Retina (tissue), 1 donor: Measurements from ENCODE around the gene SORCS1.
A peak's percentile ranks its signal among the peaks of the same experiment; 100 is the strongest.
"Not testable (repeated sequence)": the region's sequence is repeated elsewhere in the genome, so short reads cannot be mapped to it uniquely, and the experiment has no call there.

Experiments
- DNase-seq: peaks from one replicate; pipeline ENCODE4 v3.0.0-alpha.2; 2016

The SORCS1 gene

DNA sequence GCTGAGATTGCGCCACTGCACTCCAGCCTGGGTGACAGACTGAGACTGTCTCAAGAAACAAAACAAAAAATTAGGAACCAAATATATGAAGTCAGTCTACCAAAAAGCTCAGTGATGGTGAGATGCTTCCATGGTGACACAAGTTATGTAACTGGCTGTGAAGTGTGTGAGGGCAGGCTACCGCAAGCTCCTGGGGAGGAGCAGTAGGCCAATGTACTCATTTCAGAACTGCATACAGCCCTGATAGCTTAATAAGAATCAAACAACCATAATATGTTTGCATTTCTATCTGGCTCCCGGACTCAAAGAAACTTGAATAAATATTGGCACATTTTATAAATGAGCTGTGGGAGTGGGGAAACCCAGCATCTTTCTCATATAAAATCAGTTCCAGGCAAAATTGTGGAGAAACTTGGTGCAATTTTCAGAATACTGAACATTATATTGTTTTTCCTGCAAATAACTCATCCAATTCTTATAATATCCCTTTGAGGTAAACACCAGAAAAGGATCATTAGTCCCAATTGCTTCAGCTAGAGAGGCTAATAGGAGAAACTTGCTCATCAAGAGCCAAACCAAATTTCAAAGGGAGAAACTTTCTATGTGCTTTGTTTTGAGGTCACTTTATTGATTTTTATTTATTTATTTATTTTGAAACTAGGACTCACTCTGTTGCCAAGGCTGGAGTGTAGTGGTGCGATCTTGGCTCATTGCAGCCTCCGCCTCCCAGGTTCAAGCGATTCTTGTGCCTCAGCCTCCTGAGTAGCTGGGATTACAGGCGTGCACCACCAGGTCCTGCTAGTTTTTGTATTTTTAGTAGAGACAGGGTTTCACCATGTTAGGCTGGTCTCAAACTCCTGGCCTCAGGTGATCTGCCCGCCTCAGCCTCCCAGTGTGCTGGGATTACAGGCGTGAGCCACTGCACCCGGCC lies 127.0 kb downstream of the SORCS1 start:
- DNase-seq = no peak

DNA sequence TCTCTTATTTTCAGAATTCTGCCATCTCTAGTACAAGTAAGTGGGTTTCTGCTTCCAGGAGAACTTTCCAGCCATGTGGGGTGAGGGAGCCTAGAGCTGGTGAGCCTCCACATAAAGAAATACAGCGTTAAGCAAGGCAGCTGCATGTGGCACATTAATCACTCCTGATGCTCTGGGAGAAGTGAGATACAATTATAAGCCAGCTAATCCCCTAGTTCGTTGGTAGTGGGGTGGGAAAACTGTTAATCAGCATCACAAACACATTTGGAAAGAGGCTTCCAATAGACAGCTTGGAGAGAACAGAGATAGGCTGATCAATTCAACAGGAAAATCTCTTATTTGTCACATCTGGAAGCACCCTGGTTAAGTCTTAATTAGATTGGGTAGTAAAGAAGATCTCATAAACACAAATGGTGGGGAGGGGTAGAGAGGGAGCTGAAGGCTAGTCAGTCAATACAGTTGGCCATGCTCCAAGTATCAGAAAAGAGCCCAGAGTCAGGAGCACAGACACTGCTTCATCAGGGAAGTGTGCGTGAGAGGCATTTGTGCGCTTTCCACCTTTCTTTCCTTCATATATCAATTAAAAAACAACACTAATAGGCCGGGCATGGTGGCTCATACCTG lies 130.6 kb downstream of the SORCS1 start:
- no peak for DNase-seq

DNA sequence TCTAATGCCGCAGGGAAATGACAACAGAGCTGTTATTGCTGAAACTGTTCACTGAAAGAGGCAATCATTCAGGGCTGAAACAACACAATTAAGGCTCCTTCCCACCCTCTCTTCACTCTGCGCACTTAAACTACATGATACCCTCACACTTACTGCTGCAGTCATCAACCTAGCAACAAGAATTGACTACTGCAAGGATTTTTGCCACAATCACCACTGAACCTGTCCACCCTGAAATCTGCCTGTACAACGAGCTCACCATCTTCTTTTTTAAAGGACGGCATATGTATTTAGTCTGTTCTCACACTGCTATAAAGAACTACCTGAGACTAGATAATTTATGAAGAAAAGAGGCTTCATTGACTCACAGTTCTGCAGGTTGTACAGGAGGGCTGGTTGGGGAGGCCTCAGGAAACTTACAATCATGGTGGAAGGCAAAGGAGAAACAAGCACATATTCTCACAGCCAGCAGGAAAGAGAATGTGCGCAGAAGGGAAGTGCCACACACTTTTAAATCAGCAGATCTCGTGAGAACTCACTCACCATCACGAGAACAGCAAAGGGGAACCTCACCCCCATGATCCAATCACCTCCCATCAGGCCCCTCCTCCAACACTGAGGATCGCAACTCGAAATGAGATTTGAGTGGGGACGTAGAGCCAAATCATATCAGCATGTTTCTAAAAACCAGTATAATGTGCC lies 131.7 kb downstream of the SORCS1 start:
- DNase-seq = no peak

DNA sequence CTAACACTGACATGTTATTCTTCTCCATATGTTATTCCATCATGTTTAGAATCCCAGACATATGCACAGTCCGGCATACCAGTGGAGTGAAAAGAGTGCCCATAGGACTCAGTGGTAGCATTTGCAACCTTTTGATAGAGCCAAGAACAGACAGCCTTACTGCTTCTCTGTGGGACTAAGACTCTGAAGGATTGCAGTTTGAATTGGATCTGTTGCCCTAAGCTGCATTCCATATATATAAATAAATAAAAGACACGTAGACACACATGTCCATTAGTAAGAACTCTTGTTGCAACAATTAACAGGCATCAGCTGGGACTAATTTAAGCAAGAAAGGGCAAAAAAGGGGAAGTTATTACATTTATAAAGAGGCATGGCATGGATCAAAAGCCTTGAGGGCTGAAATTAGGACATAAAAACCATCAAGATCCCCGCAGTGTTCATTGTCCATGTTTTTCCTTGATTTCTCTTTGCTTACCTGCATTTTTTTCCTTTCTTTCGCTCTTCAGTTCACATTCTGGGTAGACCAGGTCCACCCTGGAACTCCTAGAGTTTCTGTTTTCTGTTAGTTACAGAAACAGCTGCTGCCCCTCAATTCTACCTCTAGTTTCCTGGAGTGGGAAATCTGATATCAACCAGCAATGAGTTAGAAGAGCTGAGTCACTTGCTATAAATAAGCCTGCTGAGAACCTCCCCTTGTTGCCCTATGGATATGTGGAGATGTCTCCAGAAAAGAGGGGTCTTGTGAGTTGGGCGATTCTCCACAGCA lies 132.4 kb downstream of the SORCS1 start:
- no peak for DNase-seq

DNA sequence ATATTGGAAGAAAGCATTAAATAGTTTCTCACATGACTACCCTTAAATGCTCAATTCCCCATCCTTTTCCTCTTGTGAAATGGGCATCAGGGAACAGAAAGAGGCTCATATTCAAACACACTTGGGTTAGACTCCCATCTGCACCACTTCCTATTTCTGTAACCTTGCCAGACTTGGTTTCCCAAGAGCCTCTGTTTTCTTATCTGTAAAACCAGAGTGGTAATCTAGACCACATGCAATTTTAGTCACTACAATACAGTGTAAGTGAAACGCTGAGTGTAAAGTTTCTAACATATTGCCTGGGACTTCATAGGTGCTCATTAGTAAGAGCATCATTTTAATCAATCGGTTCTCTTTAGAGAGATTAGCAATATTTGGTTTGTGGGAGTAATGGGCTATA lies 136.3 kb downstream of the SORCS1 start:
- DNase-seq = no peak

DNA sequence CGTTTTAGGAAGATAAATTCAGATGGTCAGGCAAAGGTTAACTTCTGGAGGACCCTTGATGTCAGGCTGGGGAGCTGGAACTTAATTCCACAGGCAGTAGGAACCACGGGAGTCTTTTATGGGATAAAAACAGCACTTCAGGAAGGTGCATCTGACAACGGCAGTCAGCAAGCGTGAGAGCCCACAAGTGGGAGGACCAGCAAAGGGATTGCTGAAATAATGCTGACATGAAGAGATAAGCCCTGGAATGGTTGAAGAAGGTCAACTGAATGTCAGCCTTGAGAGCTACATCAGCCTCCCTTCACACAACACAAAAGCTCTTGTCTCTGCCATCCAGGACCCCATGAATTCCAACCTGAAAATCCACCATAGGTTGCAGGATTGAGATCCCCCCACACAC lies 138.8 kb downstream of the SORCS1 start:
- DNase-seq = no peak

DNA sequence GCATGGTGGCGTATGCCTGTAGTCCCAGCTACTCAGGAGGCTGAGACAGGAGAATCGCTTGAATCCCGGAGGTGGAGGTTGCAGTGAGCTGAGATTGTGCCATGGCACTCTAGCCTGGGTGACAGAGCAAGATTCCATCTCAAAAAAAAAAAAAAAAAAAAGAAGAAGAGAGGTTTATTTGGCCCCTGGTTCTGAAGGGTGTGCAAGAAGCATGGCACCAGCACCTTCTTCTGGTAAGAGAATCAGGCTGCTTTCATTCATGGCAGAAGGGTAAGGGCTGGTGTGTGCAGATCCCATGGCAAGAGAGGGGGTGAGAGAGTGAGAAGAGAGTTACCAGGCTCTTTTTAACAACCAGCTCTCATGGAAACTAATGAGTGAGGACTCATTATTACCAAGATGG lies 140.5 kb downstream of the SORCS1 start:
- not testable (repeated sequence) for DNase-seq

DNA sequence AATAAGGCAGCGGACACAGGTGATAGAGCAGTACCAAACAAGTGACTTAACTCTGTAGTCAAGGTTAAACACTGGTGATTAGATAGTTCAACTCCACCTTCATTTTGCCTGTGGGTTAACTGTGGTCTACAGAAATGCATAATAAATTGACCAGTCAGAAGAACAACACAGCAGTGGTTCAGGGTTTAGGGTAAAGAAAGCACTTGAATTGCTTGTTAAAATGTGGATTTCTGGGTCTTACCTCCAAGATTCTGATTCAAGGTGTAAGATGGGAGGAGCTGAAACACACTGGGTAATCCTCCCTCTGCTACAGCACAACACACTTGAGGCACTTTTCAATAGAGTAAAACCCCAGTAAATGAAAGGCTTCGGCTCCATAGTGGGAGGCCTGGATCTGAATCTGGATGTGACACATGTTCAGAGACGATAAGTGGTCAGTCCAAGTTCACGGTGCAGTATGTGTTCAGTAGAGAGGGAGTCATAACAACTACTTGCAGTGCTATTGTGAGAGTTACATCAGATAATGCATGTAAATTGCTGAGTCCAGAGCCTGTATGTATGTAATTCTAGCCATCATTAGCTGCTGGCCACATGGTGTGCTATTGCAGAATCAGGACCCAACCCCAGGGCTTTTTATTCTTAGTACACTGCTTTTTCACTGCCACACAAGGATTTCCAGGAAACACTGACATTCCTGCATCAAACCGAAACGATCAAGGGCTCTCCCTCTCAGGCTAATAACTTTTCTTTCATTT lies 141.7 kb downstream of the SORCS1 start:
- peak; percentile 33 for DNase-seq

DNA sequence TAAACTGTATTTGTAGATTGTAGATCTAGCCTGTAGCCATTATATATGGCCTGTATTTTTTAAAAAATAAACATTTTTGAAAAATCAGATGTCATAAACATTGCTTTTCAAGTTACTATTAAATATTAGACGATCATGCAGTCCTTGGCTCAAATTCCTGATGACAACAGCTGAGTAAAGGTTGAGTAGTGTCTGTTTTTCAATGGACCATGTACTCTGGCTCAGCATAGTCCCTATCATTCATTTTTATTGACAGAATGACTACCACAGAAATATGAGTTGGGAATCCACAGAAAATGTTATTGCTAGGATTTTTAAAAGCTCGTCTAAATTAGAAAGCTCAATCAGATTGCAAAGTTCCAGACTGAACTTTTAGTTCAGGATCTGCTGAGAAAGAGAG lies 145.4 kb downstream of the SORCS1 start:
- DNase-seq = no peak

DNA sequence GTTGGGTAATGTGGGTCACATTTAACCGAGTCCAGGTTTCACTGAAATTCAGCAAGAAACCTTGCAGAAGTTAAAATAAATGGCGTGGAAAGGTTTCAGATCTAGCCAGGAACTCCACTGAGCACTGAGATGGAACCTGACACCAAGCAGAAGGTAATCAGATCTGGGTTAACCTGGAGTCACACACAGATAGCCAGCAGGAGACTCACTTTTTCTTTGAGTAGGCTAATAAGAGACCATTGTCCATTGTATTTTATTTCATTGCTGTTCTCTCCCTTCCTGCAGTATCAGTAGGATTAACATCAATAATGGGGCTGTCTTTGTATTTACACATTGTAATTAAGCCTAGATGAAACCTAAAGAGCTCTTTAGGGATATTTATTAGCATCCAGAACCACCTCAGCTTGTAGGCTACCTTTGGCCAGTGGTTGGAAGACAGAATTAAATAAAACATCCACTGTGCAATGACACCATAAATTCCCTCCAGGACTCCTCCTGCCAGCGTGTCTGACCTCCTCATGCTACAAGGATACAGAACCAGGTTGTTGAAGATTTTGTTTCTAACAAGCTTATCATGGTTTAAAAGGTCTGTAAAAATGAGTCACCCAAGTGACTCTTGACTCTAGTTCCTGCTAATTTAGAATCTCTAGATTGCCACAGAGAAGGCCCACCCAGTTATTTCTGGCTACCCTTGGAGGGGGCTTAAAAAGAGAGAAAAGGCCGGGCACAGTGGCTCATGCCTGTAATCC lies 151.1 kb downstream of the SORCS1 start:
- DNase-seq = no peak

DNA sequence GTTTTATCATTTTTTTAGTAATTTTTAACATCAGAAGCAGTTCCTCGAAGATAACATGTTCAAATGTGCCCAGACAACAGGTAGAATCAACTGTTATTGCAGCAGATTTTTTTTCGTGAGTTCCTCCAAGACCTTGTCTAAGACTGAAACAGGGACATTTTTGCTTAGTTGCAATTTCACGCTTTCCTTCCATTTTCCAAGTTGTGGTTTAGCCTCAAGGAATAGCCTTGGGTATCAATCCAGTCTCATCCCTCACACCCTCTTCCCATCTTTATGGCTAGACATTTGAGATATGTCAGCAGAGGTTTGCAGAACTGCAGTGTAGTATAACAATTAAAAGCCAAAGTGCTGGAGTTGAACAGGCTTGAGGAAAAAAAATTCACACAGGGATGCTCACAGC lies 152.5 kb downstream of the SORCS1 start:
- no peak for DNase-seq

DNA sequence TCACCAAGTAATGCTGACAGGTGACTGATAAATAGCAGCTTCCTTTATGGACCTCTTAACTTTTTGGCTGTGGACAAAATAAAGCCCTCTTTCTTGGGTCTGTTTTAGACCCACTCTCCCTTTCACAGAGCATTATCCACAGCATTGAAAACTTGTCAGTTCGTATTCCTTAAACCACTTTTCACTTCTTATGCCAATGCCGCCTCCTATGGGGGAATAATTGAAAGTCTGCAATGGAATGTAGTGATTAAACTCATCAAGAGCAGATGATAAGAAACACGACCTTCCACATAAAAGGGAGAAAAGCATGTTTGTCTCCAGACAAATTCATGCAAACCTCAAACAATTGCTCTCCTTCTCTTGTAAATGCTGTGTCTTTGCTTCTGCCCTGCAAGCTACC lies 153.4 kb downstream of the SORCS1 start:
- peak; percentile 72 for DNase-seq

DNA sequence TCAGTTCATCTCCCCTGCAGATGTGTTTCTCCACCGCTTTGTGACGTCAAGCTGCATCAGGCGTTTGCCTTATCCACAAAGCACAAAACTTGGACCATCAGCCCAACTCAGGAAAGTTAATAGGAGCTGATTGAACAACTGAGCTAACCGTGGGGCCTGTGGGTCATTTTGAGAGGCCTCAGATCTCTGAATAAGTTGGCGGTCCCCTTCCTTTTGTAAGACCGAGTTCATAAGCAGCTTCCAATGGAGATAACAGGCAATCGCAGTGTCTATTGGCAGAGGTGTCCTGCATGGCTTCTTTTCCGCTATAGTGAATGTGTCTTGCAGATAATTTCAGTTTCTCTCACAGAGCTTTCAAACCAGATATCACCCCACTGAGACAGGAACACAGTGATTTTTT lies 154.0 kb downstream of the SORCS1 start:
- peak; percentile 81 for DNase-seq

DNA sequence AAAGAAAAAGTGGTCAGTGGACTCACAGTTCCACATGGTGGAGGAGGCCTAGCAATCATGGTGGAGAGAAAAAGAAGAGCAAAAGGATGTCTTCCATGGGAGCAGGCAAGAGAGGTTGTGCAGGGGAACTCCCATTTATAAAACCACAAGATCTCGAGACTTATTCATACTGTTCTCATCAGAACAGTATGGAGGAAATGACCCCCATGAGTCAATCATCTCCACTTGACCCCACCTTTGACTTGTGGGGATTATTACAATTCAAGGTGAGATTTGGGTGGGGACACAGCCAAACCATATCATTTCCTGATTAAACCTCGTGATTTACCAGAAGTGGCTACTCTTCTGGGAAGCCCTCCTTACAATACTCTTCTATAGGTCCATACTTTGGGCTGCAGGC lies 160.1 kb downstream of the SORCS1 start:
- DNase-seq = no peak

DNA sequence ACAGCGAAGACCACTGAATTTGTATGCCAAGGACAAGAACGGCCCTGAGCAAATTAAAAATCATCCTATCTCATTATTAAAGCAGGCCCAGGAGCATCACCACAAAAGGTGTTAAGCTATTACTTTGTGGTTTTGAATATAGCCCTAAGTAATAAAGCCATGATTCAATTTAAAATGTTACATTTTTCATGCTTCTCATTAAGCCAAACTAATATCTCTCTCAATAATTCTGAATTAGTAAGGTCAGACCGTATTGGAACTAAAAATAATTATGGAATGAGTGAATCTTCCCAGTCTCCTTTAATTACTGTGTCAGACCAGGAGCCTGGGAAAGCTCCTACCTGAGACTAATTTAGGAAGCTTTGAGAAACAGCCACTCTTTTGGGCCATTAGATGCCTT lies 162.4 kb downstream of the SORCS1 start:
- DNase-seq = no peak

DNA sequence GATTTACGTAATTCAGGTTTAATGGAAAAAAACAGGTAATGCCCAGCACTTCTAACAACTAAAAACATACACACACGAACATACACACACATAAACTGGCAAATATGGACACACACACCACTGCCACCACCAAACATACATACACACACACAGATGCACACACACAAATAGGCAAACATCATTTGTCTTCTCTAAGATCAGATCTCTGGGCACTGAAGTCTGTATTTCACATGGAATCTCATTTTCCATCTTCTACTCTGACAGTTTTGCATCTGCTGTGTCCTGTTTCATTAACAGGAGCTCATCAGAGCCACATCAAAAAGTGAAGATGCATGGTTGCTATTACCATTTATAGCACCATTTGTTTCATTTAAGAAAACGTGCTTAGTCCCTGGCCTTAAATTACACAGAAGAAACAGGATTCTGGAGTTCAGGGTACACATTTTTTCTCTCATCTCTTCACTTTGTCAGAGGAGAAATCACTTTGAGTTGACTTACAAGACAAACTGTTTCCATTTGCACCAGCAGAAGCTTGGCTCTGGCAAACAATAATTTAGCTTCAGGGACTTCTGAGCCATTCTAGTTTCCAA lies 165.3 kb downstream of the SORCS1 start:
- no peak for DNase-seq

DNA sequence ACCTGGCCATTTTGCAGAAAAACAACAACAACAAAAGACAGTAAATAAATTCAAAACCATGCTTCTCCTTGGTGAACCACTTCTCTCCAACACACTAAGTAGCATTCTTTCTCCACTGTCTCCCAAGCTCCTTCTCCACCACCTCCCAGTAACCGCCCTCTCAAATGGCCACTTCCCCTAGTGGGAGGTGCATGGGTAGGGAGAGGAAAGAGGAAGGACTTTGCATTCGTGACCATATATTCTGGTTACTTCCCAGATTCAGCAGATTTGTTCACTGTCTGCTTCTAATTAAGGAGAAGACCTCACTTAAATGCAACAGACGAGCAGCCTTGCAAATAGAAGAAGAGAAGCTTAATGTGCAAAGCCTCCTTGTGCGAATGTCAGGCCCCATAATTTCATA lies 166.8 kb downstream of the SORCS1 start:
- DNase-seq = no peak

DNA sequence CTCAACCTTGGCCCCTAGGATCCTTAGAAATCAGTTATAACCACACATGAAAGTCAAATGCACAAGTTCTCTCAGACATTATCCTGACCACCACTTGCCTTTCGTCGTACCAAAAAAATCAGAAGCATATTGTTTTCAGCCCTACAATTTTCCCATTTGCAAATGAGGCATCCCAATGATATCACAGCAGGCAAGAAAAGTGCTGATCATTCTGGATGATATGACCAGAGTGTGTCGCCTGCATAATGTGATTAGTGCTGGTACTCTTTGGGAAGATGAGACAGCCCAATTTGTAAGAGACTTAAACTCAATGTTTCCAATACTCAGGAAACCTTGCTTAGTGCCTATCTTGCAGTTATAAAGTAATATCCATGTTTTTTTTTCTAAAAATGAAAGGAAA lies 168.0 kb downstream of the SORCS1 start:
- DNase-seq = no peak

DNA sequence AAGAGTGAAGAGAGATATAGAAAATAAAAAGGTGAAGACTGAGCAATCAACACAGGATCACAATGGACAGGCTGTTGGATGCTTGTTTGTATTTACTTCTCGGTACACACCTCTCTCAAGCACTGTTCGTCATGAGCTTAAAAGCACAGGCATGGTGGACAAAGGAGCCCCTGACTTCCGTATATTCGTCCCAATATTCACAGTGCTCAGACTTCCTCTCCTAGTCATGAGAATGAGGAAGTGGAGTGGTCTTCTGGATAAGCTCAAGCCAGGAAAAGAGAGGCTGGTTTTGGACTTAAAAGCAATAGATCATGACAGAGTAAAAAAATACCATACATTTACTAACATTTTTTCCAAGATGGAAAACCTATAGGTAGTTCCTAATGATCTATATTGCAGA lies 172.5 kb downstream of the SORCS1 start:
- DNase-seq = no peak

DNA sequence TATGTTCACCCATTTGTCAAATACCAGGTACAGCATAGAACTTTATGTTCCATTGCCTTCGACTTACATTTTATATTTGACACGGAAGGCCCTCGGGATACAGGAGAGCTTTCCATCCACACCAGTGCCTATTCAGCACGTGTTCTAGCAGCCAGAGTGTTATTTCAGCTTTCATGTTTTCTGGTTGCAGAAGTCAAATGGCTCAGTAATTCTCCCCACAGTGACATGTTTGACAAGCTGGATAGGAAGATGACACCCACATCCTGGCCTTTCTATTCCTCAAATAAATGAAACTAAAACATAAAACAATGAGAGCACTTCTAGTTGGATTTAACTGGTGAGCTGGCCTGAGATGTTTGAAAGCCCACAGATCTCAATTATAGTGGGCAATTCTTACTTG lies 173.4 kb downstream of the SORCS1 start:
- DNase-seq = no peak

DNA sequence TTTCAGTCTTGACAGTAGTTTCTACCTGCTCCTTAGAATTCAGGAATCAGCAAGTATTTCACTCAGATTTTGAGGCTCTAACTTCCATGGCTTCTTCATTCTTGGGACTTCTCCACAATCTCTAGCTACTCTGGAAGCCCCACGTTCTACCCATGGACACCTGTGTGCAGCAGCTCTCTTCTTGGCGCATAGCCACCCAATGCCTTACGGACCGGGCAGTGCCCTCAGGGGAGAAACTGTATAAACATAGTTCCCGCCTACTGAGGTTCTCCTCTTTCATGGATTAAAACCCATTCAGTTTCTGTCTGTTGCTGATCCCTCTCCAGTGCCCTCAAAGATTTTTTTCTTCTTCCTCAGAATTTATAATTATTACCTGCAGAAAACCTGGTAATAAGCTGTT lies 177.1 kb downstream of the SORCS1 start:
- no peak for DNase-seq
